ENCODE measurements around the gene SCN1A.
"Not testable (repeated sequence)": the region's sequence is repeated elsewhere in the genome, so short reads cannot be mapped to it uniquely, and the experiment has no call there.

Gene SCN1A

GRCh38 chr2:166031054-166031453 is 96.8 kb downstream of the SCN1A start:
- TF ChIP-seq POLR2AphosphoS5 (IDR thresholded peaks at IDR 0.05; ENCODE audit: low read depth, low read length) (no peak), POLR2A (IDR thresholded peaks at IDR 0.05; ENCODE audit: low read depth, low read length) (no peak), TAF1 (IDR thresholded peaks at IDR 0.05; ENCODE audit: borderline replicate concordance, low read depth, low read length) (no peak)
- FAIRE-seq = no peak
- no peak for DNase-seq (ENCODE audit: insufficient read length)

- DNase-seq (ENCODE audit: insufficient read length) = no peak
- no peak for TF ChIP-seq POLR2A (IDR thresholded peaks at IDR 0.05; ENCODE audit: low read depth, low read length)
- no peak for TF ChIP-seq POLR2AphosphoS5 (IDR thresholded peaks at IDR 0.05; ENCODE audit: low read depth, low read length)
- no peak for TF ChIP-seq TAF1 (IDR thresholded peaks at IDR 0.05; ENCODE audit: borderline replicate concordance, low read depth, low read length)
- FAIRE-seq = no peak
These were observed 102.5 kb downstream of the SCN1A start for GRCh38 chr2:166025313-166025712.

GRCh38 chr2:166017208-166017607 is 110.6 kb downstream of the SCN1A start:
- no peak for TF ChIP-seq POLR2A (IDR thresholded peaks at IDR 0.05; ENCODE audit: low read depth, low read length)
- no peak for TF ChIP-seq POLR2AphosphoS5 (IDR thresholded peaks at IDR 0.05; ENCODE audit: low read depth, low read length)
- no peak for TF ChIP-seq TAF1 (IDR thresholded peaks at IDR 0.05; ENCODE audit: borderline replicate concordance, low read depth, low read length)
- FAIRE-seq (no peak), DNase-seq (ENCODE audit: insufficient read length) (no peak)

GRCh38 chr2:166013878-166014277 is 113.9 kb downstream of the SCN1A start:
- FAIRE-seq = no peak
- no peak for DNase-seq (ENCODE audit: insufficient read length)
- TF ChIP-seq TAF1 (IDR thresholded peaks at IDR 0.05; ENCODE audit: borderline replicate concordance, low read depth, low read length) = no peak
- TF ChIP-seq POLR2AphosphoS5 (IDR thresholded peaks at IDR 0.05; ENCODE audit: low read depth, low read length) = no peak
- TF ChIP-seq POLR2A (IDR thresholded peaks at IDR 0.05; ENCODE audit: low read depth, low read length) = no peak

GRCh38 chr2:166011660-166012059 is 116.2 kb downstream of the SCN1A start:
- FAIRE-seq = no peak
- no peak for DNase-seq (ENCODE audit: insufficient read length)
- no peak for TF ChIP-seq POLR2AphosphoS5 (IDR thresholded peaks at IDR 0.05; ENCODE audit: low read depth, low read length)
- TF ChIP-seq TAF1 (IDR thresholded peaks at IDR 0.05; ENCODE audit: borderline replicate concordance, low read depth, low read length) = no peak
- no peak for TF ChIP-seq POLR2A (IDR thresholded peaks at IDR 0.05; ENCODE audit: low read depth, low read length)

- no peak for DNase-seq (ENCODE audit: insufficient read length)
- no peak for FAIRE-seq
- no peak for TF ChIP-seq POLR2AphosphoS5 (IDR thresholded peaks at IDR 0.05; ENCODE audit: low read depth, low read length)
- TF ChIP-seq POLR2A (IDR thresholded peaks at IDR 0.05; ENCODE audit: low read depth, low read length) = no peak
- TF ChIP-seq TAF1 (IDR thresholded peaks at IDR 0.05; ENCODE audit: borderline replicate concordance, low read depth, low read length) = no peak
These were observed 127.4 kb downstream of the SCN1A start for GRCh38 chr2:166000401-166000800.

GRCh38 chr2:165990846-165991245 is 137.0 kb downstream of the SCN1A start:
- TF ChIP-seq POLR2AphosphoS5 (IDR thresholded peaks at IDR 0.05; ENCODE audit: low read depth, low read length) (no peak), TAF1 (IDR thresholded peaks at IDR 0.05; ENCODE audit: borderline replicate concordance, low read depth, low read length) (no peak), POLR2A (IDR thresholded peaks at IDR 0.05; ENCODE audit: low read depth, low read length) (no peak)
- no peak for FAIRE-seq
- no peak for DNase-seq (ENCODE audit: insufficient read length)

GRCh38 chr2:165989851-165990250 is 138.0 kb downstream of the SCN1A start:
- TF ChIP-seq POLR2A (IDR thresholded peaks at IDR 0.05; ENCODE audit: low read depth, low read length) (no peak), POLR2AphosphoS5 (IDR thresholded peaks at IDR 0.05; ENCODE audit: low read depth, low read length) (no peak), TAF1 (IDR thresholded peaks at IDR 0.05; ENCODE audit: borderline replicate concordance, low read depth, low read length) (no peak)
- FAIRE-seq = no peak
- no peak for DNase-seq (ENCODE audit: insufficient read length)

GRCh38 chr2:165985120-165985519 is 142.7 kb downstream of the SCN1A start:
- no peak for TF ChIP-seq POLR2A (IDR thresholded peaks at IDR 0.05; ENCODE audit: low read depth, low read length)
- TF ChIP-seq POLR2AphosphoS5 (IDR thresholded peaks at IDR 0.05; ENCODE audit: low read depth, low read length) = no peak
- TF ChIP-seq TAF1 (IDR thresholded peaks at IDR 0.05; ENCODE audit: borderline replicate concordance, low read depth, low read length) = no peak
- FAIRE-seq (no peak), DNase-seq (ENCODE audit: insufficient read length) (no peak)

- not testable (repeated sequence) for FAIRE-seq
These were observed 155.7 kb downstream of the SCN1A start for GRCh38 chr2:165972161-165972560.

GRCh38 chr2:165970663-165971062 is 157.2 kb downstream of the SCN1A start:
- no peak for TF ChIP-seq TAF1 (IDR thresholded peaks at IDR 0.05; ENCODE audit: borderline replicate concordance, low read depth, low read length)
- no peak for TF ChIP-seq POLR2AphosphoS5 (IDR thresholded peaks at IDR 0.05; ENCODE audit: low read depth, low read length)
- no peak for TF ChIP-seq POLR2A (IDR thresholded peaks at IDR 0.05; ENCODE audit: low read depth, low read length)
- no peak for FAIRE-seq
- DNase-seq (ENCODE audit: insufficient read length) = no peak

More at GRCh38 chr2:165972161-165972560, 155.7 kb downstream of the SCN1A start:
- DNase-seq (ENCODE audit: insufficient read length) = not testable (repeated sequence)

GRCh38 chr2:165969227-165969626 is 158.6 kb downstream of the SCN1A start:
- no peak for FAIRE-seq
- DNase-seq (ENCODE audit: insufficient read length) = no peak

GRCh38 chr2:165967746-165968145 is 160.1 kb downstream of the SCN1A start:
- DNase-seq (ENCODE audit: insufficient read length) (no peak), FAIRE-seq (no peak)
- TF ChIP-seq POLR2A (IDR thresholded peaks at IDR 0.05; ENCODE audit: low read depth, low read length) (no peak), TAF1 (IDR thresholded peaks at IDR 0.05; ENCODE audit: borderline replicate concordance, low read depth, low read length) (no peak), POLR2AphosphoS5 (IDR thresholded peaks at IDR 0.05; ENCODE audit: low read depth, low read length) (no peak)

More at GRCh38 chr2:165969227-165969626, 158.6 kb downstream of the SCN1A start:
- TF ChIP-seq POLR2A (IDR thresholded peaks at IDR 0.05; ENCODE audit: low read depth, low read length) = no peak
